HG03139 (cell line): Measurements from ENCODE around the gene LRRC3B.
"Not testable (repeated sequence)": the region's sequence is repeated elsewhere in the genome, so short reads cannot be mapped to it uniquely, and the experiment has no call there.

Experiments used
- ATAC-seq: cut with Tn5 transposase; IDR thresholded peaks from one replicate; pipeline ENCODE4 v1.9.1; 2021; ENCODE audit not compliant: unreplicated experiment

Gene LRRC3B

DNA sequence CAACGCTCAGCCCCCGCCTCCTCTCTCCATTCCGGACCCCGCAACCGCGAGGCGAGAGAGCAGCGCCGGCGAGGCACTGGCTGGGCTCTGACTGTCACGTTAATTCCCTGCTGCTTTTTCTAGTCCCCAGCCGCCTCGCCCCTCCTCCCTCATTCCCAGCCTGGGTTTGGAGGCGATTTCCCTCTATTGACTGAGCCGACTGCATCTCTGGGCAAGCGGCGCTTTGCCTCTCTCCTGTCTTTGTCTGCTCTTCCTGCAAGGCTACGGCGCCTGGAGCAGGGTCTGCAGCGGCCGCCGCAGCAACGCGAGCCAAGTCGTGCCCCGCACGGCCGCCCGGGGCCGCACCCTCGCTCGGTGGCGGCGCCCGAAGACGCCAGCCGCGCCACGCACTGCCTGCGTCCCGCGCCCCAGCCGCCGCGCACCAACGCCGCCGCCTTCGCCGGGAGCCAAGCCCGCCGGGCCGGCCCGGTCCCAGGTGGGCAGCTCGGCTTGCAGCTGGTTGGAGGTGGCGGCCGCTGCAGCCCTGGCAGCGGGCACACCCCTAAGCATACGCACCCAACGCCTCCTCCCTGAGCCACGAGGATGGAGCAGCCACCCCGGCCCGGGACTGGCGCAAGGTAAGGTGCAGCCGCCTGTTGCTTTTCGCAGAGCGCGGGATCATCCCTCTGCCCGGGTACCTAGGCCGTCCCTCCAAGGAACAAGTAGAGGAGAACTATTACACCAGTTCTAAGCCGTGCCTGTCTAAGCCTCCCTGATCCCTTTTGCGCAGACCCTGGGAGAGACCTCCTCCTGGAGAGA is at the start of gene LRRC3B:
Gene LRRC3B (plus strand): TSS at position 152 of the 798 bp plus-strand sequence. CDS start 86,901 bp downstream, outside the sequence.
- ATAC-seq: no peak

GRCh38 chr3:26574766-26575165 is 47.8 kb upstream of the LRRC3B start:
- no peak for ATAC-seq

DNA sequence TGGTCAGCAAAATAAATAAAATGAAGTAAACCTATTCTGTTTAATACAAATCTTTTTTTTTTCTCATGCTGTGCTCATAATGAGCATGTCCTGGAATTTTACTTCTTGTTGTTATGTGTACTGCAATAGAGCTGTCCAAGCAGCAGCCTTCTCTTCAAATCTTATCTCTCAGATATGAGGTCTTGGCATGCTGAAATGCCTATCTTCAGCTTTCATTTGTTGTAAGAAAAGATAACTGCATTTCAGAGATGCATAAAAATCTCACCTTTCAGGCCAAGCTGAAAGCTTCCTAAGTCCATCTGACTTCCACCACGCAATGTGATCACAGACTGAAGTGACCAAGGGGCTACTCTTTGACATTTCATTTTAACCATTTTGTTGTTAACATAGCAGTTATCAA is 43.5 kb upstream of the LRRC3B start:
- no peak for ATAC-seq

DNA sequence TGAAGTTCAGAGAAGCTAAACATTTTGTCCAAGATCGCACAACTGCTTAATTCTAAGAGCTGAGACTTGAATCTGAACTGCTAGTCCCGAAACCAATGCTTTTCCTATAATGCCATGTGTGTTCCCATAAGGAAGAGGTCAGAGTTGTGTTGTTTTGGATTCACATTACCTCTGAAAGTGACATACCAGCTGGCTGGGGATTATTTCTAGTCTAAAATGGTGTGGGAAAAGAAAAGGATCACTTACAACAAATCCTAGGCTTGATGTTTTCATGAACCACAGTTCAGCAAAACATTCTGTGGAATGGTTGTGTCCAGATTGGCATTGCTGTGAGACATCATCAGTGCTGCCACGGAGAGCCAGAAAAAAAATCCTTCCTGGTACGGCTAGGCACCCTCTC is 35.0 kb upstream of the LRRC3B start:
- ATAC-seq: no peak

GRCh38 chr3:26588931-26589330 is 33.6 kb upstream of the LRRC3B start:
- no peak for ATAC-seq

DNA sequence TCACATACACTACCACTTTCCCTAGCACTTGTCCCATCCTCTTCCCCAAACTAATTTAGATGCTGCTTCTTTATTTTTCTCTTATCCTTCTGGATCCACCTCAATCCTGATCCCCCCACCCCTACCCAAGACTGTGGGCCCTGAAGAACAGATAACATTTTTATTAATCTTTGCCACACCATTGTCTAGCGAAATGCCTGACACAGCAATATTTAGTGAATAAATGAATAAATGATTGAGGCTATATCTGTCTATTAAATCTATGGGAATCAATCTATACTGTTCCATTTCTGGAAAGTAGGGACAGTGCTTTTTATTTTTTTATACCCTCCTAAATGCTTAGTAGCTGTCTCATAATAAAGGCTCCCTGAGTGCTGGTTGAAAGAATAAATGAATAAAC is 32.9 kb upstream of the LRRC3B start:
- no peak for ATAC-seq

DNA sequence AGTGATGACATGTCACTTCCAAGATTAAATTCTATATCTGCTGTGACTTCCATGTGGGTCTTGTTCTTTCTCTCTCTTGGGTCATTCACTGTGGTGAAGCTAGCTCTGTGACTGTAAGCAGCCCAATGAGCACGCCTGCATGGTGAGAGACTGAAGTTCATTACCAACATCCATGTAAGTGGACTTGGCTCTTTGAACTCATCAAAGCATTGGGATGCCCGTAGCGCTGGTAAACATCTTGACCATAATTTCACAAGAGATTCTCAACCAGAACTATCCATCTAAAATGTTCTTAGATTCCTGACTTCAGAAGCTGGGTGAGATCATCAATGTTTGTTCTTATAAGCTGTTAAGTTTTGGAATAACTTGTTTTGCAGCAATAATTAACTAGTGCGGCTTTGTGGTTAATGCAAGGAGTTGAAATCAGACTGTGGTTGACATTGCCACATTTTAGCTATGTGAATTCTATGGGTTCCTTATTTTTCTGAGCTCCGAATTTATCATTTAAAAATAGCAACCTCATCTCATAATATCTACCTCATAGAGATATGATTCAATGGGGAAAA is 31.6 kb upstream of the LRRC3B start:
- ATAC-seq: no peak

DNA sequence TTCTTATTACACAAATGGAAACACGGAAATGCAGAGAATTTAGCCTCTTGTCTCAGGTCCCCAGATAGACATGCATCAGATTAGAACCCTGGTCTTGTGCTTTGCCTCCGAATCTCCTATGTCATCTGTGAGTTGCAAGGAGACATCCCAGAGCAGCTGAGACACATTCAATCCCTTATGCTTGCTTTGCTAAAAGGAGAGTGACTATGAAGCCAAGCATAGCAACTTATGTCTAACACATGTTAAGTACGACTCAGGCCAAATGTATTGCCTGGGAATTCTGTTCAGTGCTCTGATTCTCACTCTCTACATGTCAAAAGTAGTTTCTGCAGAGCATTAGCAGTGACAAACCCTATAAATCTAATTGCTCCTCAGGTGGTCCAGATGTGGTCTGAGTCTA is 30.6 kb upstream of the LRRC3B start:
- ATAC-seq: no peak

GRCh38 chr3:26592451-26592850 is 30.1 kb upstream of the LRRC3B start:
- no peak for ATAC-seq

GRCh38 chr3:26596335-26596734 is 26.2 kb upstream of the LRRC3B start:
- no peak for ATAC-seq

GRCh38 chr3:26603311-26603710 is 19.3 kb upstream of the LRRC3B start:
- ATAC-seq: not testable (repeated sequence)

DNA sequence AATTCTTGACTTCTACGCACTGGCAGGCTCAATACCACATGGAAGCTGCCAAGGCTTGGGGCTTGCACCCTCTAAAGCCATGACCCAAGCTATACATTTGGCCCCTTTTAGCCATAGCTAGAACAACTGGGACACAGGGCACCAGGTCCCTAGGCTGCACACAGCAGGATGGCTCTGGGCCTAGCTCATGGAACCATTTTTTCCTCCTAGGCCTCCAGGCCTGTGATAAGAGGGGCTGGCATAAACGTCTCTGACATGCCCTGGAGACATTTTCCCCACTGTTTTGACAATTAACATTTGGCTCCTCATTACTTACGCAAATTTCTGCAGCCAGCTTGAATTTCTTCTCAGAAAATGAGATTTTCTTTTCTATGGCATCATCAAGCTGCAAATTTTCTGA is 18.8 kb upstream of the LRRC3B start:
- ATAC-seq: not testable (repeated sequence)

DNA sequence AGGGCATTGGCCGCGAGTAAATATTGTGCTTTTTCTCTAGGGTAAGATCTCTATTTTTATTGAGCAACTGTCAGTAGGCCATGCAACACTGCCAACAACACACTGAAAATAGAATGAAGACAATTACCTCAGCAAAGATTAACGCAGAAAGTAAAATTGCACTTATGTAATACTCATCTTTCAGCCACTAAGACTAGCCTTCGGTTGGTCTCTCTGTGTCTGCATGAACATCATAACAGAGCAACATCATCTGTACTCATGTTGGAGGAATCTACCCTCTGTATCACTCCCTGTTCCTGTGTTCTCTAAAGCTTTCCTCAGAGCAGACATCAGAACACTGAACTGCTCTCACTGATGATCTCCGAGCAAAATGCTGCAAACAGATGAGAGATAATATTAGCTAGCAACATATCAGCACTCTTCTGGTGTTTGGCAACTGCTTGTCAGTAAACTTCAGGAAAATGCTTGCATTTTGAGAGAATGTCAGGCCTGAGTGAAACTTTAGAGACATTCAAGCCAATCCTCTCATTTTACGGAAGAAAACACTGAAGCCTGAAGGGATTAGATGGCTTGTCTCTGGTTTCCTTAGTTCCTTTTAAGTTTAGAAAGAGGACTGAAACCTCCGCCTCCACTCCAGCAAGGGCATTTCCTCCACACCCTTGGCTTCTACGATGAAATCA is 8.4 kb upstream of the LRRC3B start:
- no peak for ATAC-seq

- ATAC-seq: no peak
Observed at GRCh38 chr3:26621176-26621575, 1.4 kb upstream of the LRRC3B start.

DNA sequence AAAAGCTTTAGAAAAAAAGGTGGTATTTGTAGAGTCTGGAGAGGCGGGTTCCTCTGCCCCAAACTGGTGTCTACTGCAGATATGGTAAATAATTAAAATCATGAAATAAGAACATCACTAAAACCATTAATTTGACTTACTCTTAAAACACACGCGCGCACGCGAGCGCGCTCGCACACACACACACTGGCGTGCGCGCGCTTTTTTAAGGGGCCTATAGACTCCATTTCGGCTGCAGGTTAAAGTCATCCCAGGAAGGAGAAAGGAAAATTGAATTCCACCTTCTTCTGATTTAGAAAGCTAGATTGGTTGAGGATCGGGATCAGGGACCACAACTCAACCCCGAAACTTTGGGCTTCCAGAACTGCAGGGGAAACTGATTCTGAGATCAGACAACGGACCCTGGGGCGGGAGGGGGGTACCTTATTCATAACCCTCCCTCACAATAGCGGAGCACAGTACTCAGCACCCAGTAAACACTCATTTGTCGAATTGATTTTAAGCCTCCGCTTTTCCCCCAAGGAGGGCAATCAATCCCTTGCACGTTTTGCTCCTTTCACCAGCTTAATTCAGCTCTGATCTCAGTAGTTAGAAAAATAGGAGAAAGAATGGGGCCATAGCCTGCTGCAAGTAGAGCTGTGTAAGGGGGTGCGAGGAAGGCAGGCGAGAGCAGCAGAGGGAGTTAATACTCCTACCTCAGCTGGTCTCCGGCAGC is 509 bp upstream of the LRRC3B start:
- ATAC-seq: no peak

GRCh38 chr3:26623419-26624208 is 1.0 kb downstream of the LRRC3B start:
- no peak for ATAC-seq

GRCh38 chr3:26624209-26624765 is 1.7 kb downstream of the LRRC3B start:
- ATAC-seq: no peak

DNA sequence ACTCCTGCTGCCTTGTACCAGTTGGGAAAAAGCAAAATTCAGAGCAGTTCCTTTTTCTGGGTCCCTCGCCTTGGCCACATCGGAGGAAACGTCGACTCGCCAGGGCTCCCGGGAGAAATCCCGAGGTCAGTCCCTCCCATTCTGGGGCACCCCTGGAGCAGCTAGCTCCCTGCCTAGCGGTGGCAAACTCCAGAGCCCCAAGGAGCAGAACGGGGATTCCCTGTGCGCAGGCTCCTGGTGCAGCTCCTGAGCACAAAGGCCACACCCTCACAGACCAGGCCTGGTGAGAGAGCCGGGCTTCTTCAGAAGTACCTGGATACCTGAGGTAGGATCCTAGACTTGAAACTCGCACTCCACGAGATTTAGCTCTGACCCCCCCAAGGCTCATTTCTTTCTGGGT is 2.6 kb downstream of the LRRC3B start:
- ATAC-seq: no peak

GRCh38 chr3:26627080-26627479 is 4.5 kb downstream of the LRRC3B start:
- no peak for ATAC-seq

DNA sequence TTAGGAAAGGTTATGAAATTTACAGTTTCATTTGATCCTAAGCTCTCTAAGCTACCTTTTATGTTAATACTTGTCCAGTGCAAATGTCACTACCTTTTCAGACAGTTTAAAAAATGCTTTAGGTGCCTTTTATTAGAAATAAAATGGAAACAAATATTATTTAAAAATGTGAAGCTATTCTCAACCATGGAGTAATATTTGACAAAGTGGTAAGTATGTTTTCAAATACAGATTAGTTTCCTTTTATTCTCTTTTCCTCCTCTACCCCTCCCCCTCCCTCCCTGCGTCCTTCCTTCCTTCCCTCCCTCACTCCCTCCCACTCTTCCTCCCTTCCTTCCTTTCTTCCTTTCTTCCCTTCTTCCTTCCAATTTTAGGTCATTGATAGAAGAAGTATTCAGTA is 6.3 kb downstream of the LRRC3B start:
- ATAC-seq: no peak
